GM12878 (cell line): Measurements from ENCODE around the gene HAUS7. TPM values are rescaled to one million over a fixed set of nuclear protein-coding genes. Genes with fewer than 3 reads are reported as not detected.

Experiments used
- ATAC-seq: fragments of 200-7000 bp; cut with Tn5 transposase; 3 replicates; pipeline ENCODE4 v1.9.1; 2020; ENCODE audit warnings: mild to moderate bottlenecking, moderate library complexity
- BruUV-seq: library from RNA; stranded (reverse); fragments of 400-500 nt; replicated peaks from 2 replicates; lab custom pipeline; 2021; lab: Mats Ljungman, UMichigan
- CTCF ChIA-PET: fragments of 300-600 bp; sonication (Branson Sonifier 250); formaldehyde crosslinking; extraction: SDS; loops from one replicate; lab custom pipeline; 2021; ENCODE audit warnings: inconsistent platforms; lab: Yijun Ruan, JAX
- POLR2A ChIA-PET: fragments of 350-600 bp; formaldehyde crosslinking; extraction: SDS; loops from one replicate; lab custom pipeline; 2021; ENCODE audit warnings: inconsistent platforms; lab: Charles Lee
- RAD21 ChIA-PET: fragments of 300-600 bp; sonication (Branson Sonifier 250); formaldehyde crosslinking; loops from one replicate; lab custom pipeline; 2023; ENCODE audit warnings: antibody characterized with exemption; ENCODE audit not compliant: unreplicated experiment; lab: Charles Lee
- SMC1A ChIA-PET: fragments of 300-600 bp; sonication (Branson Sonifier 250); formaldehyde crosslinking; loops from one replicate; lab custom pipeline; 2023; ENCODE audit not compliant: unreplicated experiment, uncharacterized antibody; lab: Charles Lee
- DNase-seq: peaks from one replicate; pipeline ENCODE4 v3.0.0-alpha.2; 2011; ENCODE audit warnings: low read depth, low spot score
- FAIRE-seq: peaks from 3 replicates; lab custom pipeline; 2011; peaks lifted over from hg19 to GRCh38; lab: Jason Lieb, UNC
- H2AFZ ChIP-seq: 2 replicates; pipeline ENCODE4 v1.6.0; 2011; ENCODE audit warnings: low read depth, low read length, control low read depth; ENCODE audit not compliant: control insufficient read depth
- H3K27ac ChIP-seq: 2 replicates; pipeline ENCODE4 v1.5.1; 2011; ENCODE audit warnings: control low read depth; ENCODE audit not compliant: control insufficient read depth, insufficient read depth
- H3K27me3 ChIP-seq, 2 experiments: replicated peaks in 1 of 2; 2 replicates each; pipeline versions ENCODE4 v1.6.0 to v1.6.1; 2011; ENCODE audit warnings: low read length in 1 of 2; ENCODE audit not compliant: control insufficient read depth in 2 of 2, insufficient read depth in 2 of 2
- H3K36me3 ChIP-seq, 2 experiments: 2 replicates each; pipeline ENCODE4 v1.5.1; 2011; ENCODE audit warnings: low read length in 1 of 2; ENCODE audit not compliant: control insufficient read depth in 2 of 2, insufficient read depth in 2 of 2
- H3K4me1 ChIP-seq: 2 replicates; pipeline ENCODE4 v1.6.1; 2011; ENCODE audit warnings: mild to moderate bottlenecking, low read length, moderate library complexity, mixed read lengths; ENCODE audit not compliant: control insufficient read depth, insufficient read depth
- H3K4me2 ChIP-seq: 2 replicates; pipeline ENCODE4 v1.6.0; 2011; ENCODE audit warnings: control low read depth; ENCODE audit not compliant: control insufficient read depth, insufficient read depth
- H3K4me3 ChIP-seq: fragments of 200-600 bp; sonication (generic); 2 replicates; pipeline ENCODE4 v1.5.1; 2016
- H3K79me2 ChIP-seq: 2 replicates; pipeline ENCODE4 v1.6.0; 2011; ENCODE audit warnings: low read length; ENCODE audit not compliant: control insufficient read depth, insufficient read depth
- H3K9ac ChIP-seq: 2 replicates; pipeline ENCODE4 v1.8.0; 2011; ENCODE audit warnings: low read length, control low read depth, mixed read lengths; ENCODE audit not compliant: control insufficient read depth, insufficient read depth
- H3K9me3 ChIP-seq: replicated peaks from 3 replicates; pipeline ENCODE4 v1.5.1; 2011; ENCODE audit warnings: mild to moderate bottlenecking, low read length; ENCODE audit not compliant: control insufficient read depth, insufficient read depth
- H4K20me1 ChIP-seq: 2 replicates; pipeline ENCODE4 v1.6.0; 2011; ENCODE audit not compliant: control insufficient read depth, insufficient read depth
- CEBPB ChIP-seq, 2 experiments: fragments of 150-350 bp in 1 of 2; IDR thresholded peaks; 2 replicates each; pipeline ENCODE4 v1.6.1; 2012 to 2014; ENCODE audit warnings: low read depth in 2 of 2, low read length in 2 of 2, borderline replicate concordance in 1 of 2, inconsistent platforms in 1 of 2
- GABPA ChIP-seq: IDR thresholded peaks from 2 replicates; pipeline ENCODE4 v1.6.1; 2014; ENCODE audit warnings: antibody characterized with exemption, low read depth, mild to moderate bottlenecking, inconsistent platforms
- HDAC6 ChIP-seq: fragments of 200-600 bp; sonication (generic); IDR thresholded peaks from one replicate; pipeline ENCODE4 v1.8.0; 2017; ENCODE audit warnings: antibody characterized with exemption; ENCODE audit not compliant: unreplicated experiment
- KLF5 ChIP-seq: fragments of 450-650 bp; IDR thresholded peaks from 2 replicates; pipeline ENCODE4 v1.6.1; 2014; ENCODE audit warnings: mild to moderate bottlenecking; ENCODE audit not compliant: partially characterized antibody
- MEF2B ChIP-seq: fragments of 450-650 bp; IDR thresholded peaks from 2 replicates; pipeline ENCODE4 v1.6.1; 2018; ENCODE audit warnings: mild to moderate bottlenecking, moderate library complexity; ENCODE audit not compliant: partially characterized antibody, poor library complexity, severe bottlenecking
- RB1 ChIP-seq: fragments of 450-650 bp; formaldehyde crosslinking; IDR thresholded peaks from 2 replicates; pipeline ENCODE4 v1.6.1; 2017; ENCODE audit warnings: mild to moderate bottlenecking, borderline replicate concordance
- RBBP5 ChIP-seq: fragments of 200-600 bp; sonication (generic); conservative IDR thresholded peaks from 2 replicates; pipeline ENCODE4 v1.6.1; 2016
- SMC3 ChIP-seq: IDR thresholded peaks from 2 replicates; pipeline ENCODE4 v1.6.1; 2011; ENCODE audit warnings: low read length, improper control_type of control experiment, borderline replicate concordance
- YBX1 ChIP-seq: fragments of 450-650 bp; IDR thresholded peaks from 2 replicates; pipeline ENCODE4 v1.6.1; 2016; ENCODE audit warnings: antibody characterized with exemption
- WGBS: methylation state at CpG from one replicate; pipeline ENCODE4 v1.1.6; 2016; ENCODE audit warnings: low lambda C conversion rate; ENCODE audit not compliant: insufficient replicate concordance, insufficient coverage; ENCODE audit errors: missing lambda C conversion rate; 5-methylcytosine and 5-hydroxymethylcytosine counted together
- in situ Hi-C: fragments of 300-500 bp; cut with MboI; formaldehyde crosslinking; loops from 9 replicates; pipeline ENCODE4 v1.14.3; 2018; ENCODE audit warnings: mixed read lengths
- intact Hi-C: fragments of 100-400 bp; cut with micrococcal nuclease; formaldehyde crosslinking; loops from one replicate; pipeline ENCODE4 v1.14.2; 2022; ENCODE audit not compliant: unreplicated experiment
- polyA plus RNA-seq, 11 experiments: library from polyadenylated mRNA; depleted of rRNA in 4 of 11; unstranded in 6 of 11; stranded (reverse) in 5 of 11; fragments of >200 nt; fragmentation: Nextera tagmentation in 4 of 11; fragmentation: Illumina TruSeq in 1 of 11; extraction: Ambion mirVana in 4 of 11; extraction: Trizol in 1 of 11; gene quantifications; 1 replicate in 1 of 11; 2 replicates in 10 of 11; pipeline versions ENCODE4 v1.2.1 to v1.2.3, GENCODE V29; 2011 to 2016; ENCODE audit warnings: inconsistent platforms in 2 of 11, missing spikeins in 2 of 11, low read depth in 1 of 11
- total RNA-seq, 4 experiments: library from RNA; depleted of rRNA in 3 of 4; stranded (reverse); fragments of >200 nt in 3 of 4; fragmentation: Illumina TruSeq in 1 of 4; extraction: Trizol in 1 of 4; gene quantifications; 2 replicates each; pipeline versions ENCODE4 v1.2.1 to v1.2.3, GENCODE V29; 2013 to 2021
- TF ChIP-seq, protein P1 (sequence below): fragments of 450-650 bp; IDR thresholded peaks from 2 replicates; pipeline ENCODE4 v1.6.1; 2018; ENCODE audit warnings: mild to moderate bottlenecking, low read depth, moderate library complexity; ENCODE audit not compliant: partially characterized antibody
- TF ChIP-seq, protein P2 (sequence below): fragments of 450-650 bp; formaldehyde crosslinking; IDR thresholded peaks from 2 replicates; pipeline ENCODE4 v1.4.0; 2020; ENCODE audit warnings: mild to moderate bottlenecking, moderate library complexity
- TF ChIP-seq, protein P3 (sequence below): fragments of 450-650 bp; IDR thresholded peaks from 2 replicates; pipeline ENCODE4 v1.6.1; 2017; ENCODE audit warnings: borderline replicate concordance

Gene HAUS7
- total and polyA plus RNA-seq, 10 of the 15 experiments (the other 5 are each of a cell fraction or from before 2014, with no cell fraction given), result 6.7 to 63.3 (median 24.1) TPM

DNA sequence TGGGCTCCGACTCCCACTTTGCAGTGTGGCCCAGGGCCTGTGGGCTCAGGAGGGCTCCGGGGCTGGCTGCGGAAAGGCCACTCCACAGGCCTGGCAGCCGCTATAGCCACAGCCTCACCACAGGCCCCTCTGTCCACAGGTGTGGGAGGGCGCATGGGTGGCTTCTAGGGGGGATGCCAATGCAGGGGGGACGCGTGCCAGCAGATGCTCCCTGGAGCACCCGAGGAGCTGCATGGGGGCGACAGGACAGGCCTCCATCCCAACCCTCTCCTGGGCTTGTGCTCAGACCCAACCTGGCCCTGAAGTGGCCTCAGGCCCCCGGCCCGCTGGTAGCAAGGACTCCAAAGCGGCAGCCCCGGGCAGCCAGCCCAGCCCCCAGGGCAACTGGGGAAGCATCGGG lies 32.4 kb upstream of the HAUS7 start:
- TF ChIP-seq GABPA (no peak), KLF5 (no peak), HDAC6 (no peak), YBX1 (no peak), MEF2B (no peak), CEBPB (IDR thresholded peaks at IDR 0.05; ENCODE audit: borderline replicate concordance in 1 of 2, low read depth in 2 of 2, low read length in 2 of 2) (no peak), RB1 (no peak), SMC3 (no peak), RBBP5 (no peak)
- TF ChIP-seq, protein P1, sequence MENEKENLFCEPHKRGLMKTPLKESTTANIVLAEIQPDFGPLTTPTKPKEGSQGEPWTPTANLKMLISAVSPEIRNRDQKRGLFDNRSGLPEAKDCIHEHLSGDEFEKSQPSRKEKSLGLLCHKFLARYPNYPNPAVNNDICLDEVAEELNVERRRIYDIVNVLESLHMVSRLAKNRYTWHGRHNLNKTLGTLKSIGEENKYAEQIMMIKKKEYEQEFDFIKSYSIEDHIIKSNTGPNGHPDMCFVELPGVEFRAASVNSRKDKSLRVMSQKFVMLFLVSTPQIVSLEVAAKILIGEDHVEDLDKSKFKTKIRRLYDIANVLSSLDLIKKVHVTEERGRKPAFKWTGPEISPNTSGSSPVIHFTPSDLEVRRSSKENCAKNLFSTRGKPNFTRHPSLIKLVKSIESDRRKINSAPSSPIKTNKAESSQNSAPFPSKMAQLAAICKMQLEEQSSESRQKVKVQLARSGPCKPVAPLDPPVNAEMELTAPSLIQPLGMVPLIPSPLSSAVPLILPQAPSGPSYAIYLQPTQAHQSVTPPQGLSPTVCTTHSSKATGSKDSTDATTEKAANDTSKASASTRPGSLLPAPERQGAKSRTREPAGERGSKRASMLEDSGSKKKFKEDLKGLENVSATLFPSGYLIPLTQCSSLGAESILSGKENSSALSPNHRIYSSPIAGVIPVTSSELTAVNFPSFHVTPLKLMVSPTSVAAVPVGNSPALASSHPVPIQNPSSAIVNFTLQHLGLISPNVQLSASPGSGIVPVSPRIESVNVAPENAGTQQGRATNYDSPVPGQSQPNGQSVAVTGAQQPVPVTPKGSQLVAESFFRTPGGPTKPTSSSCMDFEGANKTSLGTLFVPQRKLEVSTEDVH, result no peak
- TF ChIP-seq, protein P2, sequence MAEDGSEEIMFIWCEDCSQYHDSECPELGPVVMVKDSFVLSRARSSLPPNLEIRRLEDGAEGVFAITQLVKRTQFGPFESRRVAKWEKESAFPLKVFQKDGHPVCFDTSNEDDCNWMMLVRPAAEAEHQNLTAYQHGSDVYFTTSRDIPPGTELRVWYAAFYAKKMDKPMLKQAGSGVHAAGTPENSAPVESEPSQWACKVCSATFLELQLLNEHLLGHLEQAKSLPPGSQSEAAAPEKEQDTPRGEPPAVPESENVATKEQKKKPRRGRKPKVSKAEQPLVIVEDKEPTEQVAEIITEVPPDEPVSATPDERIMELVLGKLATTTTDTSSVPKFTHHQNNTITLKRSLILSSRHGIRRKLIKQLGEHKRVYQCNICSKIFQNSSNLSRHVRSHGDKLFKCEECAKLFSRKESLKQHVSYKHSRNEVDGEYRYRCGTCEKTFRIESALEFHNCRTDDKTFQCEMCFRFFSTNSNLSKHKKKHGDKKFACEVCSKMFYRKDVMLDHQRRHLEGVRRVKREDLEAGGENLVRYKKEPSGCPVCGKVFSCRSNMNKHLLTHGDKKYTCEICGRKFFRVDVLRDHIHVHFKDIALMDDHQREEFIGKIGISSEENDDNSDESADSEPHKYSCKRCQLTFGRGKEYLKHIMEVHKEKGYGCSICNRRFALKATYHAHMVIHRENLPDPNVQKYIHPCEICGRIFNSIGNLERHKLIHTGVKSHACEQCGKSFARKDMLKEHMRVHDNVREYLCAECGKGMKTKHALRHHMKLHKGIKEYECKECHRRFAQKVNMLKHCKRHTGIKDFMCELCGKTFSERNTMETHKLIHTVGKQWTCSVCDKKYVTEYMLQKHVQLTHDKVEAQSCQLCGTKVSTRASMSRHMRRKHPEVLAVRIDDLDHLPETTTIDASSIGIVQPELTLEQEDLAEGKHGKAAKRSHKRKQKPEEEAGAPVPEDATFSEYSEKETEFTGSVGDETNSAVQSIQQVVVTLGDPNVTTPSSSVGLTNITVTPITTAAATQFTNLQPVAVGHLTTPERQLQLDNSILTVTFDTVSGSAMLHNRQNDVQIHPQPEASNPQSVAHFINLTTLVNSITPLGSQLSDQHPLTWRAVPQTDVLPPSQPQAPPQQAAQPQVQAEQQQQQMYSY, result no peak
- TF ChIP-seq, protein P3, sequence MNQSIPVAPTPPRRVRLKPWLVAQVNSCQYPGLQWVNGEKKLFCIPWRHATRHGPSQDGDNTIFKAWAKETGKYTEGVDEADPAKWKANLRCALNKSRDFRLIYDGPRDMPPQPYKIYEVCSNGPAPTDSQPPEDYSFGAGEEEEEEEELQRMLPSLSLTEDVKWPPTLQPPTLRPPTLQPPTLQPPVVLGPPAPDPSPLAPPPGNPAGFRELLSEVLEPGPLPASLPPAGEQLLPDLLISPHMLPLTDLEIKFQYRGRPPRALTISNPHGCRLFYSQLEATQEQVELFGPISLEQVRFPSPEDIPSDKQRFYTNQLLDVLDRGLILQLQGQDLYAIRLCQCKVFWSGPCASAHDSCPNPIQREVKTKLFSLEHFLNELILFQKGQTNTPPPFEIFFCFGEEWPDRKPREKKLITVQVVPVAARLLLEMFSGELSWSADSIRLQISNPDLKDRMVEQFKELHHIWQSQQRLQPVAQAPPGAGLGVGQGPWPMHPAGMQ, result no peak
- POLR2A ChIA-PET, result no interaction called here
- H3K79me2 ChIP-seq, result no peaks in the 10 kb centered on the region
- no peak overlapping the region for H3K27ac ChIP-seq
- DNase-seq, result no peak
- no peak overlapping the region for H3K4me3 ChIP-seq
- no peak overlapping the region for H3K9ac ChIP-seq
- H4K20me1 ChIP-seq, result no peaks in the 10 kb centered on the region
- 54% methylated on average over 14 of the region's 14 CpGs for WGBS
- no peaks in the 10 kb centered on the region for H3K4me1 ChIP-seq
- no peak overlapping the region for H3K4me2 ChIP-seq
- H3K9me3 ChIP-seq, result no peaks in the 10 kb centered on the region; the same call in 2 of the 3 replicates
- intact Hi-C loops (no loop called here), in situ Hi-C loops (loop anchor here (10.0 kb wide), 1 partner anchor 558 kb away; no protein-coding TSS in a partner anchor)
- no peak for ATAC-seq
- H3K36me3 ChIP-seq, result no peaks in the 10 kb centered on the region
- RAD21 ChIA-PET, result no interaction called here
- no peaks in the 10 kb centered on the region for H3K27me3 ChIP-seq
- no TSS peak for BruUV-seq
- SMC1A ChIA-PET, result interaction anchor here (1.1 kb wide), 1 partner anchor 13 kb away, joined by 3 read pairs; no protein-coding TSS in a partner anchor
- CTCF ChIA-PET, result no interaction called here
- H2AFZ ChIP-seq, result no peak overlapping the region
- no peak for FAIRE-seq
